Measurements from ENCODE around the gene TRIP6. TPM values are rescaled to one million over a fixed set of nuclear protein-coding genes. Genes with fewer than 3 reads are reported as not detected.
"Not testable (repeated sequence)": the region's sequence is repeated elsewhere in the genome, so short reads cannot be mapped to it uniquely, and the experiment has no call there.

TRIP6 gene
- total RNA-seq, 2 experiments from 2014 or later = 33.6 to 35.8 TPM

GRCh38 chr7:100836812-100837098 lies 30.4 kb upstream of the TRIP6 start:
- ChIA-PET CTCF (interaction anchor here (0.7 kb wide), 1 partner anchor 179 kb away, joined by 4 read pairs; no protein-coding TSS in a partner anchor), POLR2A (interaction anchor here (0.8 kb wide), 1 partner anchor 38 kb away, joined by 3 read pairs; the partner anchor contains the start of gene SRRT)

GRCh38 chr7:100837099-100837836 lies 29.9 kb upstream of the TRIP6 start:
- ChIA-PET CTCF (interaction anchor here (0.7 to 1.0 kb wide), 2 partner anchors 15 to 386 kb away, joined by 3 to 4 read pairs; partner anchors contain the start of gene SLC12A9), POLR2A (no interaction called here)

- ChIA-PET POLR2A (no interaction called here), CTCF (no interaction called here)
Observed at GRCh38 chr7:100839361-100839760, 27.8 kb upstream of the TRIP6 start.

DNA sequence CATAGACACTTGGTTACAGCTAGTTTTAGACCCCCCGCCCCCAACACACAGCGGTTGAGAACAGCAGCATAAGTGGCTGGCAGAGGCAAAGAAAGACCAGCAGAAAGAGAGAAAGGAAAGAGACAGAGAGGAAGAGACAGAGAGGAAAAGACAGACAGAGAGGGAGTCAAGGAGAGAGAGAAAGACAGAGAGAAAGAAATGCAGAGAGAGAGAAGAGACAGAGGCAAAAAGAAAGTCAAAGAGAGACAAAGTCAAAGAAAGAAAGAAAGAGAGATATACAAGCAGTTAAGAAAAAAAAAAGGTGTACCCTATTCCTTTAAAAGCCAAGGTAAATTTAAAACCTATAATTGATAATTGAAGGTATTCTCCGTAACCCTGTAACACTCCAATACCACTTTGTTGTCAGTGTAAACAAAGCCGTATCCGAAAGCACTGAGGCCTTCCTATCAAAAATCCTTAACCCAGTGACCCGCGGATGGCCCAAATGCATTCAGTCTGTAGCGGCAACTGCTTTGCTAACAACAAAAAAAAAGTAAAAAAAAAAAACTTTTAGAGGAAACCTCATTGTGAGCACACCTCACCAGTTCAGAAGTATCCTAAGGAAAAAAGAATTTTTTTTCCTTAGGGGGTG lies 26.6 kb upstream of the TRIP6 start:
- ChIA-PET CTCF (no interaction called here), POLR2A (no interaction called here)

DNA sequence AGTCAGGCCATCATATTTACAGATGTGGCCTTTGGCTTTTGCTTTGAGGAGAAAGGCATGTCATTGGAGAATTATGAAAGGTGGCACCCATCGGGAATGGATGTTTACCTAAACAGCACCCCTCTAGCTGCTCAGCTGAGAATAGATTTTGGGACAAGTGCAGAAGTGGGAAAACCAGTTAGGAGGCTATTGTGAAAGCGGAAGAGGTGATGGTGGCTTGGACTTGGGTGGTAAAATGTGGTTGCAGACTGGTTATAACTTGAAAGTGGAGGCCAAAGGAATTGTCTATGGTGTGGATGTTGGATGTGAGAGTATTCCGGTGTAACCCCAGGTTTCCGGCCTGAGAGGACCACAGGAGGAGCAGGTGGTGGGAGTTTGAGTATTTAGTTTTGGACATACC lies 19.8 kb upstream of the TRIP6 start:
- ChIA-PET POLR2A (no interaction called here), CTCF (interaction anchor here (0.6 to 0.7 kb wide), 2 partner anchors 54 to 230 kb away, joined by 3 read pairs; no protein-coding TSS in a partner anchor)

DNA sequence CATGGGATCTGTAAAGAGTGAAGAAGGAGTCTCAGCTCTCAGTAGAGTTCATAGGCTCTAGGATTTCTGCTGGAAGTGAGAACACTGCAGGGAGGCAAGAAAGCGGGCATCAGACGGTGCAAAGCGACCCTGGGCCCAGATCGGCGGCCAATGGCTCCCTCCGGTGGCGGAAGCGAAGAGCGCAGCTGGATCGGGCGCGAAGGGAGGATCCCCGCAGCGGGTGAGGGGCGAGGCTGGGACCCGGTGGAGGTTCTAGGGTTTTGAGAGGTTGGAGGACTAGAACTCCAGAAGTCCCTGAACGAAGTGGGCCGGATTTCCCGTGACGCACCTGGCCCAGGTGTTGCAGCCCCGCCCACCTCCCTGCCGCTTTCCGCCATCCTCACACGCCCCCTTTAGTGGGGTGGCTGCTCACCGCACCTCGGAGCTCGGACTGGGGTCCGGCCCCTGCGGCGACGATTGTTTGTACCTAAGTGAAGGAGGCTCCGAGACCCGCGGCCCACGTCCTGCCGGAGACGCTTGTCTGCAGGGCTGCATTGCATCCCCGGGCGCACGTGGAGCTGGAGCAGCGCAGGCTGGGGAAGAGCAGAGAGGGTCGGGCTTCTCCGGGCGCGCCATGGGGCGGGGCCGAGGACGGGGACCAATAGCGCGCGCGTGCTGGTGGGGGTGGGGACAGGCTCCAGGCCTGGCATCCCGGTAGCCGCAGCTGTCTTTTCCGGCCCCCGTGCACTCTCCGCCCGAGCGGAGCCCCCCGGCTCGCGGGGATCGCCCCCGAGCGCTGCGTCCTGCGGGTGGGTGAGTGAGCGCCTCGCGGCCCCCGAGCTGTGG lies 14.9 kb upstream of the TRIP6 start, which contains the start of gene SLC12A9:
Gene SLC12A9, plus strand, starts transcription at position 666 of the 825 bp plus-strand sequence. CDS start 1,485 bp downstream, outside the sequence.
- POLR2A ChIA-PET = interaction anchor here (0.6 to 2.7 kb wide), 9 partner anchors 9 to 374 kb away, joined by 3 to 17 read pairs (median 4); partner anchors contain the start of genes POP7, SRRT, TRIP6 and UFSP1
- CTCF ChIA-PET = interaction anchor here (0.5 to 2.8 kb wide), 30 partner anchors 10 to 858 kb away, joined by 3 to 50 read pairs (median 4); partner anchors contain the start of genes EPHB4, POP7, SRRT and TRIP6

GRCh38 chr7:100854146-100854895 lies 12.9 kb upstream of the TRIP6 start:
- ChIA-PET CTCF (interaction anchor here (0.6 to 1.5 kb wide), 4 partner anchors 13 to 1984 kb away, joined by 3 read pairs; partner anchors contain the start of gene TRIP6), POLR2A (interaction anchor here (2.7 kb wide), 1 partner anchor 21 kb away, joined by 17 read pairs; the partner anchor contains the start of gene SRRT)

GRCh38 chr7:100854899-100855298 lies 12.3 kb upstream of the TRIP6 start:
- CTCF ChIA-PET = interaction anchor here (1.5 kb wide), 1 partner anchor 12 kb away, joined by 3 read pairs; the partner anchor contains the start of gene TRIP6
- POLR2A ChIA-PET = not testable (repeated sequence)

- POLR2A ChIA-PET = no interaction called here
- CTCF ChIA-PET = no interaction called here
Observed at GRCh38 chr7:100855515-100855914, 11.7 kb upstream of the TRIP6 start.

DNA sequence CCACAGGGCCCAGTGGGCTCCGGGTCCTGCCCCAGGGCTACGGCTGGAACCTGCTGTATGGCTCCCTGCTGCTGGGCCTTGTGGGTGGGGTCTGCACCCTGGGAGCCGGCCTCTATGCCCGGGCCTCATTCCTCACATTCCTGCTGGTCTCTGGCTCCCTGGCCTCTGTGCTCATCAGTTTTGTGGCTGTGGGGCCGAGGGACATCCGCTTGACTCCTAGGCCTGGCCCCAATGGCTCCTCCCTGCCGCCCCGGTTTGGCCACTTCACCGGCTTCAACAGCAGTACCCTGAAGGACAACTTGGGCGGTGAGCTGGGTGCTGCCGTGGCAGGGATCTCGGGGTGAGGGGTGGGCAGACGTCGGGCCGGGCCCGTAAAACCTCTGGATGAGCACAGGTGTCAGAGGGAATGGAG lies 10.3 kb upstream of the TRIP6 start:
- POLR2A ChIA-PET = no interaction called here
- CTCF ChIA-PET = interaction anchor here (1.5 kb wide), 1 partner anchor 18 kb away, joined by 3 read pairs; the partner anchor contains the start of gene SRRT

DNA sequence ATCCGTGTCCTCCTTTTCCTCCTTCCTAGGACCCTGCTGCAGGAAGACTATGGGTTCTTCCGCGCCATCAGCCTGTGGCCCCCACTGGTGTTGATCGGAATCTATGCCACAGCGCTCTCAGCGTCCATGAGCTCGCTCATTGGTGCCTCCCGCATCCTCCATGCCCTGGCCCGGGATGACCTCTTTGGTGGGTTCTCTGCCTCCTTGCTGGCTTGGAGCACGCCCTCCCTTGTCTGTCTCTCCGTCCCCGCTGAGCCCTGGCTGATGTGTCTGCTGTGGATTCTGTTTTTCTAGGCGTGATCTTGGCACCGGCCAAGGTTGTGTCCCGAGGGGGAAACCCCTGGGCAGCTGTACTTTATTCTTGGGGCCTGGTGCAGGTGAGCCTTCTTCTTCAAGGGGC lies 7.3 kb upstream of the TRIP6 start:
- POLR2A ChIA-PET = no interaction called here
- CTCF ChIA-PET = no interaction called here

- CTCF ChIA-PET = interaction anchor here (1.2 kb wide), 1 partner anchor 8 kb away, joined by 3 read pairs; the partner anchor contains the start of gene SLC12A9
- POLR2A ChIA-PET = interaction anchor here (0.8 kb wide), 1 partner anchor 9 kb away, joined by 3 read pairs; the partner anchor contains the start of gene SLC12A9
Observed at GRCh38 chr7:100860702-100861615, 6.2 kb upstream of the TRIP6 start.

DNA sequence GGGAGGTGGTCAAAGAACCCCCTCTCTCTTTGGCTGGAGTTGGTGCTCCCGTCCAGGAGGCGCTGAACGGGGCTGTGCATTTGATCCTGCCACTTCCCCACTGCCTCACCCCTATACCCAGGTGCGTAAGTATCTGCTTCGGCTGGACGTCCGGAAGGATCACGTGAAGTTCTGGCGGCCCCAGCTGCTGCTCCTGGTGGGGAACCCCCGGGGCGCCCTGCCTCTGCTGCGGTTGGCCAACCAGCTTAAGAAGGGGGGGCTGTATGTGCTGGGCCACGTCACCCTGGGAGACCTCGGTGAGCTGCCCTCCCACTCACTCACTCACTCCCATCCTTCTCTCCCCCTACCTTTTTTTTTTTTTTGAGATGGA lies 5.6 kb upstream of the TRIP6 start:
- POLR2A ChIA-PET = interaction anchor here (0.8 kb wide), 1 partner anchor 10 kb away, joined by 3 read pairs; the partner anchor contains the start of gene SLC12A9
- CTCF ChIA-PET = interaction anchor here (1.2 kb wide), 1 partner anchor 9 kb away, joined by 3 read pairs; the partner anchor contains the start of gene SLC12A9

DNA sequence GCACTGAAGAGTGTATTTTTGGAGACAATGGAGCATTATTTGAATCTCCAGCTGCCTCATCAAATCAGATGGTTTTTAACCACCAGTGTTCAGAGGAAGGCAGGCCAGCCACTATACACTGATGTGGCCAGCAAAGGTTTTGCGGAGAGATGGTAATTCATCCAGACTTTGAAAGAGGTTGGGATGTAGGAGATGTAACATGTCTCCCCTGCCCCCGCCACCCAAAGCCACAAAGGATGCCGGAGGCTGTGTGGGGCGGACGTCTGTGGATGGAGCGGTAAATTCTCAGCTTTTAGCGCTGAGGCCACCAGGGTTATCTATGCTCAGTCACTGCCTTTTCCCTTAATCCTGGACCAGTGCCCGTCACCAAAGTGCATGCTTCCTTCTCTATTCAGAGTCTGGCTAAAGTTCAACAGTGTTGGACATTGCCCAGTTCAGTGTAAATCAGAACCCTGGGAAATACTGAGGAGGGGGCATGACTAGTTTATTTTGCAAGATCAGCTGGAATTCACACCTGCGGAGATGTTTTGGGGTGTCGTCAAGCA lies 3.7 kb upstream of the TRIP6 start:
- ChIA-PET POLR2A (no interaction called here), CTCF (no interaction called here)

DNA sequence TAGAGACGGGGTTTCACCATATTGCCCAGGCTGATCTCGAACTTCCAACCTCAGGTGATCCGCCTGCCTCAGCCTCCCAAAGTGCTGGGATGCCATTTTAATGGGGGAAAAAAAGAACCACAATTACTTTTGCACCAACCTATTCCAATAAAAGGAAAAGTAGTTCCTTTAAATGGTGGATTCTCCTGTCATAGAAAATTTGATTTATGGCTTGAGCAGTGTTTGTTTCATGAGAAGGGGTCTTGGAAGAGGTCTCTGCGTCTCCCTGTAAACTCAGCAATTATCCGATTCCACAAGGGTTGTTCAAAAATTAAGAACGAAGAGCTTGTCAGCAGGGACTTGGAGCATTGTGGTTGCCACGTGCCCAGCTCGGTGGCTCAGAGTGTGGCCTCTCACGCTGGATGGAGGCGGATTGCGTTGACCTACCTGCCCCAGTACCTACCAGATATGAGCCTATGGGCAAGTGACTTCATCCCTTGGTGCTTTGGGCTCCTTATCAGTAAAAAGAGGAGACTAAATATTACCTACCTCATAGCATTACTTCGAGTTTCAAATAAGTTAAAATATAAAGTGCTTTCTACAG lies 2.8 kb upstream of the TRIP6 start:
- POLR2A ChIA-PET = no interaction called here
- CTCF ChIA-PET = no interaction called here

DNA sequence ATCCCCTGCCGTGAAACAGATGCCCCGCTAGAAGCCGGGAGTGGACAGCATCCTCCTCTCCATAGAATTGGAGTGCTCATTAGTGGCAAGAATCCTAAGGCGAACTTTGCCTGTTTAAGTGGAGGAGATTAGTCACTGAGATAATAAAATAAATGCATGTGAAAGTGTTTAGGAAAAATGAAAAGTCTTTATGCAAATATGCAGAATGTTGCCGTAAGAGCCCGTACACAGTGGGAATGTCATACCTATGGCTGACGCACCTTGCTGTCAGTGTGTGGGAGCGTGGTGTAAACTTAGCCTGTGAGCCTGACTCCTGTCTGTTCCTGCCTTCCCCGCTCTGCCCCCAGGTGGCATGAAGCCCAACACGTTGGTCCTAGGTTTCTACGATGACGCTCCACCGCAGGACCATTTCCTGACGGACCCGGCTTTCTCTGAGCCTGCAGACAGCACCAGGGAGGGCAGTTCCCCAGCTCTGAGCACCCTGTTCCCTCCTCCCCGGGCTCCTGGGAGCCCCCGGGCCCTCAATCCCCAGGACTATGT lies 1.7 kb upstream of the TRIP6 start:
- POLR2A ChIA-PET = no interaction called here
- CTCF ChIA-PET = no interaction called here

Measured in activated CD8-positive, alpha-beta memory T cell treated with anti-CD3 and anti-CD28 coated beads for 36 hours (primary cell).